Uterus (tissue), 4 donors: Measurements from ENCODE around the gene INPP1. TPM values are rescaled to one million over a fixed set of nuclear protein-coding genes. Genes with fewer than 3 reads are reported as not detected.
A peak's percentile ranks its signal among the peaks of the same experiment; 100 is the strongest.
"Not testable (repeated sequence)": the region's sequence is repeated elsewhere in the genome, so short reads cannot be mapped to it uniquely, and the experiment has no call there.

Source experiments
- DNase-seq, 2 donors: peaks; one replicate each; pipeline ENCODE4 v3.0.0-alpha.2; 2019 to 2020
- H3K27ac ChIP-seq, 2 donors: fragments of 200-600 bp; sonication (generic); 1 replicate in 1 of 2; 2 replicates in 1 of 2; pipeline ENCODE4 v1.5.1; 2016 to 2018
- H3K27me3 ChIP-seq, 2 donors: fragments of 200-600 bp; sonication (generic); one replicate each; pipeline ENCODE4 v1.5.1; 2018 to 2019; ENCODE audit warnings: control low read depth in 1 of 2
- H3K36me3 ChIP-seq, 2 donors: fragments of 200-600 bp; sonication (generic); one replicate each; pipeline ENCODE4 v1.5.1; 2019; ENCODE audit warnings: control low read depth in 1 of 2
- H3K4me1 ChIP-seq, 2 donors: fragments of 200-600 bp; sonication (generic); one replicate each; pipeline ENCODE4 v1.5.1; 2018 to 2019; ENCODE audit warnings: control low read depth in 1 of 2
- H3K4me3 ChIP-seq, 2 donors: fragments of 200-600 bp; sonication (generic); 1 replicate in 1 of 2; 2 replicates in 1 of 2; pipeline ENCODE4 v1.5.1; 2018 to 2019; ENCODE audit warnings: mild to moderate bottlenecking in 1 of 2
- H3K9me3 ChIP-seq, 2 donors: fragments of 200-600 bp; sonication (generic); one replicate each; pipeline ENCODE4 v1.5.1; 2019; ENCODE audit warnings: control low read depth in 1 of 2
- POLR2A ChIP-seq, 2 donors: fragments of 450-650 bp; IDR thresholded peaks; one replicate each; pipeline ENCODE4 v1.6.1; 2016; ENCODE audit warnings: antibody characterized with exemption in 2 of 2, mild to moderate bottlenecking in 1 of 2, moderate library complexity in 1 of 2
- intact Hi-C: fragments of 100-400 bp; cut with DNase I; formaldehyde crosslinking; loops from one replicate; pipeline ENCODE4 v1.15.1; 2023; ENCODE audit warnings: low total_unique reads
- total RNA-seq, 4 donors: library from RNA; depleted of rRNA in 3 of 4; stranded (reverse); fragments of >200 nt in 3 of 4; gene quantifications; one replicate each; pipeline versions ENCODE4 v1.1.0 to v1.2.4, GENCODE V29; 2014 to 2023
- TF ChIP-seq, protein P1 (sequence below), 4 experiments: fragments of 200-600 bp in 2 of 4; fragments of 450-650 bp in 2 of 4; sonication (generic) in 2 of 4; IDR thresholded peaks; one replicate each; pipeline ENCODE4 v1.5.1; 2016 to 2019; ENCODE audit warnings: antibody characterized with exemption in 4 of 4, mild to moderate bottlenecking in 2 of 4, moderate library complexity in 1 of 4
- donor health status: DM: yes; HTN: yes; CAD: no.

Gene INPP1
- total RNA-seq, 4 donors from 2014 or later, result 2.1 to 40.2 (median 23.5) TPM

DNA sequence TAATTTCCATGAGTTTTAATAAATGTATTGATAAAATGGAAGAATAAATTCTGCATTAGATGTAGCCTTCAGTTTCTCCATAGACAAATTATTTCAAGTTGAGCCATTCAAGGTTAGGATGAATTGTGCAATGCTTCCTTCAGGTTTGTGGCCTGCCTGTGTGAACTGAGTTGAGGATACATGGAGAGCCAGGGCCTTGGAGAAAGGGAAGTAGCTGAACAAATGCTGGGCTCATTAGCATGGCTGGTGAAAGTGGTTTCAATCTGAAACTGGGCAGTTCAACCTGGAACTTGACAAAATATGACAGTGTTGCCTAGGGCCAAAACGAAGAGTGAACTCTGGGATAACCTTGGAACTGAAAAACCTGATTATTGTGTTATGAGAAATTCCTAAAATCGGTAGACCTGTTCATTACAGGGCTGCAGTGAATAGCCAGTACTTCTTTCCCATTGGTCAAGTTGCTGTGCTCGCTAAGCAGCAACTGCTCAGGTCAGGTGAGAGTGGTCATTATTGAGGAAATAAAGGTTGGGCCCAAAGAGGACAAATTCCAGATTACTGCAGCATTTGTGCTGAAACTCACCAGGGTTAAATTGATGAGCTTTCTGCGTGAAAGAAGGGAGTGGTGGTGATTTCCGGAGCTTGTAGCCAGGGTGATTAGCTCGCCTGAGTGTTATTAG lies 12.7 kb downstream of the INPP1 start:
- Histone ChIP-seq H3K27ac (no peak overlapping the region), H3K4me3 (no peak overlapping the region), H3K4me1 (no peaks in the 10 kb centered on the region), H3K9me3 (no peaks in the 10 kb centered on the region), H3K27me3 (no peaks in the 10 kb centered on the region), H3K36me3 (no peaks in the 10 kb centered on the region)
- intact Hi-C loops, result no loop called here
- no peak for DNase-seq
- TF ChIP-seq, protein P1, sequence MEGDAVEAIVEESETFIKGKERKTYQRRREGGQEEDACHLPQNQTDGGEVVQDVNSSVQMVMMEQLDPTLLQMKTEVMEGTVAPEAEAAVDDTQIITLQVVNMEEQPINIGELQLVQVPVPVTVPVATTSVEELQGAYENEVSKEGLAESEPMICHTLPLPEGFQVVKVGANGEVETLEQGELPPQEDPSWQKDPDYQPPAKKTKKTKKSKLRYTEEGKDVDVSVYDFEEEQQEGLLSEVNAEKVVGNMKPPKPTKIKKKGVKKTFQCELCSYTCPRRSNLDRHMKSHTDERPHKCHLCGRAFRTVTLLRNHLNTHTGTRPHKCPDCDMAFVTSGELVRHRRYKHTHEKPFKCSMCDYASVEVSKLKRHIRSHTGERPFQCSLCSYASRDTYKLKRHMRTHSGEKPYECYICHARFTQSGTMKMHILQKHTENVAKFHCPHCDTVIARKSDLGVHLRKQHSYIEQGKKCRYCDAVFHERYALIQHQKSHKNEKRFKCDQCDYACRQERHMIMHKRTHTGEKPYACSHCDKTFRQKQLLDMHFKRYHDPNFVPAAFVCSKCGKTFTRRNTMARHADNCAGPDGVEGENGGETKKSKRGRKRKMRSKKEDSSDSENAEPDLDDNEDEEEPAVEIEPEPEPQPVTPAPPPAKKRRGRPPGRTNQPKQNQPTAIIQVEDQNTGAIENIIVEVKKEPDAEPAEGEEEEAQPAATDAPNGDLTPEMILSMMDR (IDR thresholded peaks at IDR 0.05), result no peak
- TF ChIP-seq POLR2A (IDR thresholded peaks at IDR 0.05), result no peak

- DNase-seq, result no peak
- TF ChIP-seq, protein P1 (IDR thresholded peaks at IDR 0.05), result no peak
- no peak for TF ChIP-seq POLR2A (IDR thresholded peaks at IDR 0.05)
- no peaks in the 10 kb centered on the region for H3K4me1 ChIP-seq
- H3K27me3 ChIP-seq, result no peaks in the 10 kb centered on the region
- intact Hi-C loops, result no loop called here
- H3K27ac ChIP-seq, result no peak overlapping the region
- H3K4me3 ChIP-seq, result no peak overlapping the region
- no peaks in the 10 kb centered on the region for H3K36me3 ChIP-seq
- no peaks in the 10 kb centered on the region for H3K9me3 ChIP-seq
Observed at GRCh38 chr2:190357600-190357999, 14.2 kb downstream of the INPP1 start.

- DNase-seq, H3K36me3 ChIP-seq, H3K4me1 ChIP-seq, H3K4me3 ChIP-seq, H3K27me3 ChIP-seq, intact Hi-C loops, H3K9me3 ChIP-seq: not testable (repeated sequence)
- peak overlapping the region; percentile 48 to 79 for H3K27ac ChIP-seq
Observed at GRCh38 chr2:190358655-190359448, 15.5 kb downstream of the INPP1 start.

DNA sequence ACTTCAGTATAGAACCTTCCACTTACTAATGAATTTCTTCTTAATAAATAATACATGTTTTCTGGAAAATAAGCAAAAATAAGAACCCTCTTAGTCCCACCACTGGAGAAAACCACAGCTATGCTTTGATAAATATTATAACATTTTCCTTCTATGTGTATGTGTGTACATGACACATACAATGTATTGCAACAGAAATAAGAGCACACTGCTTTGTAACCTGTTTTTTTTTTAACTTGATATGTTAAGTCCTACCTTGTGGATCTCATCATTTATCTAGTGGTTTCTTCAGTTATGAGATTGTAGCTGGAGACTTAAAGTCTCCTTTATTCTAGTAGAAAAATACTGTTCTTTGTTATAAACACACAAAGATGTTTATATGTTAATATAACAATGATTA lies 17.2 kb downstream of the INPP1 start:
- Histone ChIP-seq H3K9me3 (no peaks in the 10 kb centered on the region), H3K4me3 (no peak overlapping the region), H3K4me1 (no peaks in the 10 kb centered on the region), H3K36me3 (no peaks in the 10 kb centered on the region), H3K27ac (peak overlapping the region in 1 of 2 donors; percentile 79), H3K27me3 (no peaks in the 10 kb centered on the region)
- intact Hi-C loops, result no loop called here
- TF ChIP-seq, protein P1 (IDR thresholded peaks at IDR 0.05), result no peak
- TF ChIP-seq POLR2A (IDR thresholded peaks at IDR 0.05), result no peak
- DNase-seq, result no peak

GRCh38 chr2:190360965-190361364 lies 17.6 kb downstream of the INPP1 start:
- no peaks in the 10 kb centered on the region for H3K27me3 ChIP-seq
- no peaks in the 10 kb centered on the region for H3K4me1 ChIP-seq
- no peaks in the 10 kb centered on the region for H3K9me3 ChIP-seq
- intact Hi-C loops, result no loop called here
- H3K4me3 ChIP-seq, result no peak overlapping the region
- no peaks in the 10 kb centered on the region for H3K36me3 ChIP-seq
- no peak for DNase-seq
- peak overlapping the region in 1 of 2 donors; percentile 79 for H3K27ac ChIP-seq
- no peak for TF ChIP-seq POLR2A (IDR thresholded peaks at IDR 0.05)

DNA sequence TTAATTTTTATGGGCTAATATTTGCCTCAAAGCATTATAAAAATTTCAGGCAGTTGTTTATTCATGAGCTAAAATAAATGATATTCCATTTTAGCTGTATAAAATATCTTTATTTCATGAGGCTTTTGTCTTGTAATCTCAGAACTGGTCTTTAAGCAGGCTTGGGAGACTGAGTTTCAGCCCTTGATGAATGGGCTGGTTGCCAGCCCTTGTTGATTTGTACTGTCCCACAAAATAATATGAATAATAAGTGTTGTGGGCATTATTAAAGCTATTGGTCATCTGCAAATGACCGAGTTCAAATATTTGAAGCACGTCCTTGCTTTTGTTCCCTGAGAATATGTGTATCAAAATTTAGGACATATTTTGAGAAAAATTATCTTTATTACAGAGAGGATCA lies 18.2 kb downstream of the INPP1 start:
- no peak overlapping the region for H3K4me3 ChIP-seq
- intact Hi-C loops, result no loop called here
- TF ChIP-seq, protein P1 (IDR thresholded peaks at IDR 0.05), result no peak
- TF ChIP-seq POLR2A (IDR thresholded peaks at IDR 0.05), result no peak
- no peaks in the 10 kb centered on the region for H3K4me1 ChIP-seq
- H3K9me3 ChIP-seq, result no peaks in the 10 kb centered on the region
- no peak overlapping the region for H3K27ac ChIP-seq
- H3K27me3 ChIP-seq, result no peaks in the 10 kb centered on the region
- no peak for DNase-seq
- H3K36me3 ChIP-seq, result no peaks in the 10 kb centered on the region
